HepG2 (cell line): ENCODE data around the gene SPOPL. TPM values are rescaled to one million over a fixed set of nuclear protein-coding genes. Genes with fewer than 3 reads are reported as not detected.
A peak's percentile ranks its signal among the peaks of the same experiment; 100 is the strongest.
"Not testable (repeated sequence)": the region's sequence is repeated elsewhere in the genome, so short reads cannot be mapped to it uniquely, and the experiment has no call there.

Experiments used
- ATAC-seq: fragments of 200-7000 bp; cut with Tn5 transposase; 3 replicates; pipeline ENCODE4 v1.9.1; 2020; ENCODE audit warnings: mild to moderate bottlenecking, moderate library complexity
- BruUV-seq: library from RNA; stranded (reverse); fragments of 400-500 nt; replicated peaks from 2 replicates; lab custom pipeline; 2021; lab: Mats Ljungman, UMichigan
- CTCF ChIA-PET: fragments of 300-600 bp; formaldehyde crosslinking; extraction: SDS; loops from one replicate; lab custom pipeline; 2021; ENCODE audit warnings: low total read pairs, inconsistent platforms, low intra/inter-chr PET ratio; lab: Yijun Ruan, JAX
- POLR2A ChIA-PET: fragments of 350-600 bp; sonication (Branson Sonifier 250); formaldehyde crosslinking; loops from one replicate; lab custom pipeline; 2020; ENCODE audit warnings: antibody characterized with exemption, inconsistent platforms; lab: Yijun Ruan, JAX
- DNase-seq: peaks from one replicate; pipeline ENCODE4 v3.0.0-alpha.2; 2015; ENCODE audit warnings: low spot score
- FAIRE-seq: peaks from 3 replicates; lab custom pipeline; 2011; peaks lifted over from hg19 to GRCh38; lab: Jason Lieb, UNC
- H2AFZ ChIP-seq: one replicate; pipeline ENCODE4 v1.6.1; 2011; ENCODE audit warnings: low read length, inconsistent platforms
- H3K27ac ChIP-seq: fragments of 300-600 bp; 3 replicates; pipeline ENCODE4 v1.8.0; 2011; ENCODE audit warnings: mixed run types, mild to moderate bottlenecking, mixed read lengths, low read length, inconsistent platforms; ENCODE audit not compliant: insufficient read depth; ENCODE audit errors: extremely low read length
- H3K27me3 ChIP-seq, 2 experiments: fragments of 200-600 bp in 1 of 2; 2 replicates in 1 of 2; 3 replicates in 1 of 2; pipeline versions ENCODE4 v1.6.0 to v1.8.0; 2011; ENCODE audit warnings: low read length in 2 of 2, mild to moderate bottlenecking in 2 of 2, moderate library complexity in 2 of 2, inconsistent platforms in 1 of 2; ENCODE audit not compliant: insufficient read depth in 2 of 2, control insufficient read depth in 1 of 2
- H3K36me3 ChIP-seq, 2 experiments: fragments of 200-600 bp in 1 of 2; replicated peaks in 1 of 2; 2 replicates in 1 of 2; 3 replicates in 1 of 2; pipeline versions ENCODE4 v1.5.1 to v1.8.0; 2011; ENCODE audit warnings: low read length in 2 of 2, inconsistent platforms in 1 of 2; ENCODE audit not compliant: insufficient read depth in 2 of 2, control insufficient read depth in 1 of 2
- H3K4me1 ChIP-seq: 2 replicates; pipeline ENCODE4 v1.5.1; 2012; ENCODE audit warnings: low read length, inconsistent platforms; ENCODE audit not compliant: insufficient read depth
- H3K4me2 ChIP-seq: 2 replicates; pipeline ENCODE4 v1.6.0; 2011; ENCODE audit warnings: low read depth, low read length, inconsistent platforms
- H3K4me3 ChIP-seq, 3 experiments: fragments of 200-600 bp in 1 of 3; sonication (generic), shearing (Covaris generic) in 1 of 3; replicated peaks in 1 of 3; 2 replicates each; pipeline ENCODE4 v1.5.1; 2011 to 2016; ENCODE audit warnings: low read length in 3 of 3, inconsistent platforms in 2 of 3, low read depth in 2 of 3, mild to moderate bottlenecking in 2 of 3, control low read depth in 1 of 3, mixed read lengths in 1 of 3; ENCODE audit not compliant: insufficient read depth in 1 of 3
- H3K79me2 ChIP-seq: one replicate; pipeline ENCODE4 v1.6.1; 2011; ENCODE audit warnings: low read length, inconsistent platforms; ENCODE audit not compliant: insufficient read depth
- H3K9ac ChIP-seq: 2 replicates; pipeline ENCODE4 v1.6.0; 2011; ENCODE audit warnings: mild to moderate bottlenecking, low read depth, low read length, inconsistent platforms; ENCODE audit not compliant: insufficient read depth
- H3K9me3 ChIP-seq: 2 replicates; pipeline ENCODE4 v1.5.1; 2012; ENCODE audit warnings: mild to moderate bottlenecking, low read length
- H4K20me1 ChIP-seq: 2 replicates; pipeline ENCODE4 v1.6.0; 2011; ENCODE audit warnings: inconsistent platforms, mild to moderate bottlenecking, low read length, moderate library complexity; ENCODE audit not compliant: insufficient read depth
- MTF1 ChIP-seq: sonication (generic); formaldehyde crosslinking; IDR thresholded peaks from 2 replicates; pipeline ENCODE4 v1.5.0; 2020; ENCODE audit warnings: missing genetic modification reagents
- NFKB2 ChIP-seq: sonication (generic); formaldehyde crosslinking; IDR thresholded peaks from 2 replicates; pipeline ENCODE4 v1.4.0; 2020; ENCODE audit warnings: missing genetic modification reagents, borderline replicate concordance
- WGBS: methylation state at CpG from one replicate; pipeline ENCODE4 v1.1.6; 2017; ENCODE audit warnings: low lambda C conversion rate; 5-methylcytosine and 5-hydroxymethylcytosine counted together
- in situ Hi-C: cut with HindIII; loops from 2 replicates; pipeline ENCODE4 v1.10.0; 2017; ENCODE audit warnings: low pct_unique_long_range_greater_than_20kb; ENCODE audit not compliant: extremely low pct_ligation_motif_present
- intact Hi-C: fragments of 100-400 bp; cut with micrococcal nuclease; formaldehyde crosslinking; loops from one replicate; pipeline ENCODE4 v1.10.0; 2022; ENCODE audit not compliant: unreplicated experiment
- polyA plus RNA-seq, 8 experiments: library from polyadenylated mRNA; depleted of rRNA in 3 of 8; stranded (reverse) in 7 of 8; unstranded in 1 of 8; fragments of >200 nt; fragmentation: Illumina TruSeq in 4 of 8; extraction: Trizol in 4 of 8; gene quantifications; 2 replicates each; pipeline versions ENCODE4 v1.2.1 to v1.2.3, GENCODE V29; 2011 to 2016; ENCODE audit warnings: low read depth in 4 of 8, missing spikeins in 1 of 8, mixed read lengths in 1 of 8; ENCODE audit not compliant: insufficient read depth in 1 of 8
- total RNA-seq, 5 experiments: library from RNA; depleted of rRNA; stranded (reverse); fragments of >200 nt; fragmentation: Illumina TruSeq; extraction: Trizol; gene quantifications; 2 replicates each; pipeline ENCODE4 v1.2.3, GENCODE V29; 2016; ENCODE audit warnings: low read depth in 1 of 5

The SPOPL gene
- total and polyA plus RNA-seq, 2 of the 13 experiments (the other 11 are each of a cell fraction or from before 2014, with no cell fraction given): 12.6 to 51.6 TPM

- H3K9ac ChIP-seq: no peak overlapping the region
- H3K27ac ChIP-seq: no peak overlapping the region
- H3K36me3 ChIP-seq: peaks cover 0 to 10% of the 10 kb centered on the region in 2 experiments; a peak in 2 of 5 replicates
- WGBS: 95% methylated on average over 12 of the region's 12 CpGs
- no peaks in the 10 kb centered on the region for H4K20me1 ChIP-seq
- in situ Hi-C loops (no loop called here), intact Hi-C loops (no loop called here)
- TF ChIP-seq MTF1 (CRISPR knock-in tag): no peak
- H3K4me2 ChIP-seq: no peak overlapping the region
- BruUV-seq: no TSS peak
- peaks cover 64% of the 10 kb centered on the region for H3K79me2 ChIP-seq
- H2AFZ ChIP-seq: no peak overlapping the region
- no peak for ATAC-seq
- H3K9me3 ChIP-seq: peaks cover 5% of the 10 kb centered on the region; the same call in 1 of the 2 replicates
- no peaks in the 10 kb centered on the region for H3K27me3 ChIP-seq
- FAIRE-seq: no peak
- ChIA-PET POLR2A (no interaction called here), CTCF (no interaction called here)
- no peak overlapping the region for H3K4me3 ChIP-seq
- H3K4me1 ChIP-seq: peaks cover 6% of the 10 kb centered on the region; the same call in 1 of the 2 replicates
- no peak for DNase-seq
Observed at GRCh38 chr2:138537170-138537915, 35.8 kb downstream of the SPOPL start.

- H3K9me3 ChIP-seq, H3K27me3 ChIP-seq, ATAC-seq, H3K4me3 ChIP-seq, H4K20me1 ChIP-seq, H3K27ac ChIP-seq, FAIRE-seq, H2AFZ ChIP-seq, H3K36me3 ChIP-seq, H3K4me2 ChIP-seq, CTCF ChIA-PET, H3K4me1 ChIP-seq, in situ Hi-C loops, DNase-seq, BruUV-seq, intact Hi-C loops, H3K9ac ChIP-seq, POLR2A ChIA-PET: not testable (repeated sequence)
- 86% methylated on average over 11 of the region's 12 CpGs for WGBS
- H3K79me2 ChIP-seq: peaks cover 56% of the 10 kb centered on the region
- TF ChIP-seq NFKB2 (CRISPR knock-in tag): peak; percentile 37; the same call in 1 of the 2 replicates
Observed at GRCh38 chr2:138544206-138544605, 42.6 kb downstream of the SPOPL start.
